HepG2 (cell line): ENCODE measurements around the gene PAGE2B. TPM values are rescaled to one million over a fixed set of nuclear protein-coding genes. Genes with fewer than 3 reads are reported as not detected.

Experiments used
- ATAC-seq: fragments of 200-7000 bp; cut with Tn5 transposase; 3 replicates; pipeline ENCODE4 v1.9.1; 2020; ENCODE audit warnings: mild to moderate bottlenecking, moderate library complexity
- BruUV-seq: library from RNA; stranded (reverse); fragments of 400-500 nt; replicated peaks from 2 replicates; lab custom pipeline; 2021; lab: Mats Ljungman, UMichigan
- CTCF ChIA-PET: fragments of 300-600 bp; formaldehyde crosslinking; extraction: SDS; loops from one replicate; lab custom pipeline; 2021; ENCODE audit warnings: low total read pairs, inconsistent platforms, low intra/inter-chr PET ratio; lab: Yijun Ruan, JAX
- POLR2A ChIA-PET: fragments of 350-600 bp; sonication (Branson Sonifier 250); formaldehyde crosslinking; loops from one replicate; lab custom pipeline; 2020; ENCODE audit warnings: antibody characterized with exemption, inconsistent platforms; lab: Yijun Ruan, JAX
- DNase-seq: peaks from one replicate; pipeline ENCODE4 v3.0.0-alpha.2; 2015; ENCODE audit warnings: low spot score
- FAIRE-seq: peaks from 3 replicates; lab custom pipeline; 2011; peaks lifted over from hg19 to GRCh38; lab: Jason Lieb, UNC
- H2AFZ ChIP-seq: one replicate; pipeline ENCODE4 v1.6.1; 2011; ENCODE audit warnings: low read length, inconsistent platforms
- H3K27ac ChIP-seq: fragments of 300-600 bp; 3 replicates; pipeline ENCODE4 v1.8.0; 2011; ENCODE audit warnings: mixed run types, mild to moderate bottlenecking, mixed read lengths, low read length, inconsistent platforms; ENCODE audit not compliant: insufficient read depth; ENCODE audit errors: extremely low read length
- H3K27me3 ChIP-seq, 2 experiments: fragments of 200-600 bp in 1 of 2; 2 replicates in 1 of 2; 3 replicates in 1 of 2; pipeline versions ENCODE4 v1.6.0 to v1.8.0; 2011; ENCODE audit warnings: low read length in 2 of 2, mild to moderate bottlenecking in 2 of 2, moderate library complexity in 2 of 2, inconsistent platforms in 1 of 2; ENCODE audit not compliant: insufficient read depth in 2 of 2, control insufficient read depth in 1 of 2
- H3K36me3 ChIP-seq, 2 experiments: fragments of 200-600 bp in 1 of 2; replicated peaks in 1 of 2; 2 replicates in 1 of 2; 3 replicates in 1 of 2; pipeline versions ENCODE4 v1.5.1 to v1.8.0; 2011; ENCODE audit warnings: low read length in 2 of 2, inconsistent platforms in 1 of 2; ENCODE audit not compliant: insufficient read depth in 2 of 2, control insufficient read depth in 1 of 2
- H3K4me1 ChIP-seq: 2 replicates; pipeline ENCODE4 v1.5.1; 2012; ENCODE audit warnings: low read length, inconsistent platforms; ENCODE audit not compliant: insufficient read depth
- H3K4me2 ChIP-seq: 2 replicates; pipeline ENCODE4 v1.6.0; 2011; ENCODE audit warnings: low read depth, low read length, inconsistent platforms
- H3K4me3 ChIP-seq, 3 experiments: fragments of 200-600 bp in 1 of 3; sonication (generic), shearing (Covaris generic) in 1 of 3; replicated peaks in 1 of 3; 2 replicates each; pipeline ENCODE4 v1.5.1; 2011 to 2016; ENCODE audit warnings: low read length in 3 of 3, inconsistent platforms in 2 of 3, low read depth in 2 of 3, mild to moderate bottlenecking in 2 of 3, control low read depth in 1 of 3, mixed read lengths in 1 of 3; ENCODE audit not compliant: insufficient read depth in 1 of 3
- H3K79me2 ChIP-seq: one replicate; pipeline ENCODE4 v1.6.1; 2011; ENCODE audit warnings: low read length, inconsistent platforms; ENCODE audit not compliant: insufficient read depth
- H3K9ac ChIP-seq: 2 replicates; pipeline ENCODE4 v1.6.0; 2011; ENCODE audit warnings: mild to moderate bottlenecking, low read depth, low read length, inconsistent platforms; ENCODE audit not compliant: insufficient read depth
- H3K9me3 ChIP-seq: 2 replicates; pipeline ENCODE4 v1.5.1; 2012; ENCODE audit warnings: mild to moderate bottlenecking, low read length
- H4K20me1 ChIP-seq: 2 replicates; pipeline ENCODE4 v1.6.0; 2011; ENCODE audit warnings: inconsistent platforms, mild to moderate bottlenecking, low read length, moderate library complexity; ENCODE audit not compliant: insufficient read depth
- CBX1 ChIP-seq: IDR thresholded peaks from one replicate; pipeline ENCODE4 v1.6.1; 2016; ENCODE audit warnings: antibody characterized with exemption, low read depth
- HINFP ChIP-seq: sonication (generic); formaldehyde crosslinking; IDR thresholded peaks from 2 replicates; pipeline ENCODE4 v1.4.0; 2020; ENCODE audit warnings: low read depth, mild to moderate bottlenecking, missing genetic modification reagents
- HNRNPUL1 ChIP-seq: fragments of 200-400 bp; formaldehyde crosslinking; IDR thresholded peaks from 2 replicates; pipeline ENCODE4 v1.6.1; 2017; ENCODE audit warnings: low read depth, mild to moderate bottlenecking, low read length, moderate library complexity
- PBX3 ChIP-seq: sonication (generic); formaldehyde crosslinking; IDR thresholded peaks from 2 replicates; pipeline ENCODE4 v1.8.1; 2023; ENCODE audit warnings: missing genetic modification reagents, inconsistent platforms, borderline replicate concordance
- PCBP1 ChIP-seq: fragments of 200-400 bp; formaldehyde crosslinking; IDR thresholded peaks from 2 replicates; pipeline ENCODE4 v1.6.1; 2017; ENCODE audit warnings: mild to moderate bottlenecking, low read depth, low read length, borderline replicate concordance
- POLR2AphosphoS5 ChIP-seq: IDR thresholded peaks from 2 replicates; pipeline ENCODE4 v1.6.1; 2012; ENCODE audit warnings: low read depth, low read length
- PRPF4 ChIP-seq: fragments of 200-400 bp; formaldehyde crosslinking; IDR thresholded peaks from 2 replicates; pipeline ENCODE4 v1.6.1; 2016; ENCODE audit warnings: low read length, low read depth; ENCODE audit not compliant: poor library complexity, severe bottlenecking
- RERE ChIP-seq: IDR thresholded peaks from 2 replicates; pipeline ENCODE4 v1.6.1; 2016; ENCODE audit warnings: low read depth, missing genetic modification reagents, missing compliant biosample characterization
- SP2 ChIP-seq: sonication (generic); formaldehyde crosslinking; IDR thresholded peaks from 2 replicates; pipeline ENCODE4 v1.5.1; 2020; ENCODE audit warnings: mild to moderate bottlenecking, missing genetic modification reagents
- TFAP4 ChIP-seq: sonication (generic); IDR thresholded peaks from 2 replicates; pipeline ENCODE4 v1.6.1; 2016; ENCODE audit warnings: low read depth, borderline replicate concordance
- XBP1 ChIP-seq: sonication (generic); formaldehyde crosslinking; IDR thresholded peaks from 2 replicates; pipeline ENCODE4 v1.5.0; 2020; ENCODE audit warnings: missing genetic modification reagents
- ZBTB8A ChIP-seq: sonication (generic); formaldehyde crosslinking; IDR thresholded peaks from 2 replicates; pipeline ENCODE4 v1.4.0; 2020; ENCODE audit warnings: mild to moderate bottlenecking, low read depth, missing genetic modification reagents, borderline replicate concordance
- ZFP1 ChIP-seq: IDR thresholded peaks from 2 replicates; pipeline ENCODE4 v1.6.1; 2016
- ZNF30 ChIP-seq: sonication (generic); formaldehyde crosslinking; IDR thresholded peaks from 2 replicates; pipeline ENCODE4 v1.5.0; 2020; ENCODE audit warnings: mild to moderate bottlenecking, missing genetic modification reagents
- ZNF350 ChIP-seq: sonication (generic); formaldehyde crosslinking; IDR thresholded peaks from 2 replicates; pipeline ENCODE4 v1.4.0; 2020; ENCODE audit warnings: mild to moderate bottlenecking, low read depth, missing genetic modification reagents, borderline replicate concordance
- ZSCAN25 ChIP-seq: sonication (generic); formaldehyde crosslinking; IDR thresholded peaks from 2 replicates; pipeline ENCODE4 v1.8.0; 2022; ENCODE audit warnings: mild to moderate bottlenecking, missing genetic modification reagents
- WGBS: methylation state at CpG from one replicate; pipeline ENCODE4 v1.1.6; 2017; ENCODE audit warnings: low lambda C conversion rate; 5-methylcytosine and 5-hydroxymethylcytosine counted together
- in situ Hi-C: cut with HindIII; loops from 2 replicates; pipeline ENCODE4 v1.10.0; 2017; ENCODE audit warnings: low pct_unique_long_range_greater_than_20kb; ENCODE audit not compliant: extremely low pct_ligation_motif_present
- intact Hi-C: fragments of 100-400 bp; cut with micrococcal nuclease; formaldehyde crosslinking; loops from one replicate; pipeline ENCODE4 v1.10.0; 2022; ENCODE audit not compliant: unreplicated experiment
- polyA plus RNA-seq, 8 experiments: library from polyadenylated mRNA; depleted of rRNA in 3 of 8; stranded (reverse) in 7 of 8; unstranded in 1 of 8; fragments of >200 nt; fragmentation: Illumina TruSeq in 4 of 8; extraction: Trizol in 4 of 8; gene quantifications; 2 replicates each; pipeline versions ENCODE4 v1.2.1 to v1.2.3, GENCODE V29; 2011 to 2016; ENCODE audit warnings: low read depth in 4 of 8, missing spikeins in 1 of 8, mixed read lengths in 1 of 8; ENCODE audit not compliant: insufficient read depth in 1 of 8
- total RNA-seq, 5 experiments: library from RNA; depleted of rRNA; stranded (reverse); fragments of >200 nt; fragmentation: Illumina TruSeq; extraction: Trizol; gene quantifications; 2 replicates each; pipeline ENCODE4 v1.2.3, GENCODE V29; 2016; ENCODE audit warnings: low read depth in 1 of 5

PAGE2B gene
- total and polyA plus RNA-seq, 2 of the 13 experiments (the other 11 are each of a cell fraction or from before 2014, with no cell fraction given), result 0.57 TPM; not detected in 1

- no peaks in the 10 kb centered on the region for H3K79me2 ChIP-seq
- BruUV-seq, result no TSS peak
- H3K27ac ChIP-seq, result no peak overlapping the region
- no peak overlapping the region for H3K4me3 ChIP-seq
- 0% methylated on average over 1 of the region's 3 CpGs for WGBS
- FAIRE-seq (no peak), DNase-seq (no peak), ATAC-seq (no peak)
- ChIA-PET CTCF (no interaction called here), POLR2A (no interaction called here)
- no peaks in the 10 kb centered on the region for H3K27me3 ChIP-seq
- no peak overlapping the region for H2AFZ ChIP-seq
- no peak overlapping the region for H3K4me2 ChIP-seq
- no peak overlapping the region for H3K9ac ChIP-seq
- no peaks in the 10 kb centered on the region for H3K36me3 ChIP-seq
- no peaks in the 10 kb centered on the region for H3K4me1 ChIP-seq
- H4K20me1 ChIP-seq, result no peaks in the 10 kb centered on the region
- H3K9me3 ChIP-seq, result no peaks in the 10 kb centered on the region
- intact Hi-C loops (no loop called here), in situ Hi-C loops (no loop called here)
- no peak for TF ChIP-seq HNRNPUL1
- no peak for TF ChIP-seq RERE (CRISPR knock-in tag)
- no peak for TF ChIP-seq ZNF30
- TF ChIP-seq POLR2AphosphoS5, result no peak
- TF ChIP-seq HINFP (CRISPR knock-in tag), result no peak
- no peak for TF ChIP-seq XBP1 (CRISPR knock-in tag)
- TF ChIP-seq SP2, result no peak
- TF ChIP-seq ZNF350 (CRISPR knock-in tag), result no peak
- TF ChIP-seq ZSCAN25 (CRISPR knock-in tag), result no peak
- TF ChIP-seq ZFP1 (CRISPR knock-in tag), result no peak
- no peak for TF ChIP-seq CBX1
- TF ChIP-seq PBX3, result no peak
- TF ChIP-seq ZBTB8A (CRISPR knock-in tag), result no peak
- no peak for TF ChIP-seq PRPF4
- TF ChIP-seq TFAP4, result no peak
- no peak for TF ChIP-seq PCBP1
Observed at GRCh38 chrX:55118574-55118973, 43.7 kb downstream of the PAGE2B start.
